HepG2 (cell line): Measurements from ENCODE around the gene AGAP1. TPM values are rescaled to one million over a fixed set of nuclear protein-coding genes. Genes with fewer than 3 reads are reported as not detected.

Experiments used
- ATF7-NPFF ChIP-seq: sonication (generic); formaldehyde crosslinking; IDR thresholded peaks from 2 replicates; pipeline ENCODE4 v1.8.1; 2023; ENCODE audit warnings: mild to moderate bottlenecking, low read depth, missing genetic modification reagents, moderate library complexity
- ELF3 ChIP-seq: IDR thresholded peaks from 2 replicates; pipeline ENCODE4 v1.6.1; 2016; ENCODE audit warnings: missing genetic modification reagents, missing compliant biosample characterization
- GFI1 ChIP-seq: sonication (generic); formaldehyde crosslinking; IDR thresholded peaks from 2 replicates; pipeline ENCODE4 v1.5.0; 2020; ENCODE audit warnings: missing genetic modification reagents, mild to moderate bottlenecking, borderline replicate concordance
- MXI1 ChIP-seq: IDR thresholded peaks from 3 replicates; pipeline ENCODE4 v1.6.1; 2012; ENCODE audit warnings: low read depth, low read length, inconsistent platforms, borderline replicate concordance
- MYC ChIP-seq: sonication (generic); formaldehyde crosslinking; IDR thresholded peaks from 2 replicates; pipeline ENCODE4 v1.9.0; 2021; ENCODE audit warnings: missing genetic modification reagents, borderline replicate concordance
- MZF1 ChIP-seq: sonication (generic); formaldehyde crosslinking; IDR thresholded peaks from 2 replicates; pipeline ENCODE4 v1.8.1; 2023; ENCODE audit warnings: mild to moderate bottlenecking, missing genetic modification reagents, borderline replicate concordance
- NFYB ChIP-seq: sonication (generic); formaldehyde crosslinking; IDR thresholded peaks from 2 replicates; pipeline ENCODE4 v1.4.0; 2020; ENCODE audit warnings: missing genetic modification reagents
- XRCC5 ChIP-seq: fragments of 200-400 bp; formaldehyde crosslinking; optimal IDR thresholded peaks from 2 replicates; pipeline ENCODE3; 2017; ENCODE audit warnings: mild to moderate bottlenecking, low read length
- ZNF337 ChIP-seq: sonication (generic); formaldehyde crosslinking; IDR thresholded peaks from 2 replicates; pipeline ENCODE4 v1.5.1; 2020; ENCODE audit warnings: missing genetic modification reagents, low read depth, mild to moderate bottlenecking, borderline replicate concordance
- ZNF34 ChIP-seq: sonication (generic); formaldehyde crosslinking; IDR thresholded peaks from 2 replicates; pipeline ENCODE4 v1.4.0; 2020; ENCODE audit warnings: mild to moderate bottlenecking, missing genetic modification reagents, borderline replicate concordance
- ZNF766 ChIP-seq: sonication (generic); formaldehyde crosslinking; IDR thresholded peaks from 2 replicates; pipeline ENCODE4 v1.5.0; 2020; ENCODE audit warnings: missing genetic modification reagents, borderline replicate concordance
- polyA plus RNA-seq, 8 experiments: library from polyadenylated mRNA; depleted of rRNA in 3 of 8; stranded (reverse) in 7 of 8; unstranded in 1 of 8; fragments of >200 nt; fragmentation: Illumina TruSeq in 4 of 8; extraction: Trizol in 4 of 8; gene quantifications; 2 replicates each; pipeline versions ENCODE4 v1.2.1 to v1.2.3, GENCODE V29; 2011 to 2016; ENCODE audit warnings: low read depth in 4 of 8, missing spikeins in 1 of 8, mixed read lengths in 1 of 8; ENCODE audit not compliant: insufficient read depth in 1 of 8
- total RNA-seq, 5 experiments: library from RNA; depleted of rRNA; stranded (reverse); fragments of >200 nt; fragmentation: Illumina TruSeq; extraction: Trizol; gene quantifications; 2 replicates each; pipeline ENCODE4 v1.2.3, GENCODE V29; 2016; ENCODE audit warnings: low read depth in 1 of 5
- TF ChIP-seq, protein P1 (sequence below): sonication (generic); formaldehyde crosslinking; IDR thresholded peaks from 2 replicates; pipeline ENCODE4 v1.4.0; 2020; ENCODE audit warnings: missing genetic modification reagents, low read depth, mild to moderate bottlenecking, borderline replicate concordance
- TF ChIP-seq, protein P2 (sequence below): sonication (generic); formaldehyde crosslinking; IDR thresholded peaks from 2 replicates; pipeline ENCODE4 v1.4.0; 2020; ENCODE audit warnings: missing genetic modification reagents
- TF ChIP-seq, protein P3 (sequence below): sonication (generic); formaldehyde crosslinking; IDR thresholded peaks from 2 replicates; pipeline ENCODE4 v1.4.0; 2020; ENCODE audit warnings: missing genetic modification reagents
- TF ChIP-seq, protein P4 (sequence below): sonication (generic); formaldehyde crosslinking; IDR thresholded peaks from 2 replicates; pipeline ENCODE4 v1.5.0; 2020; ENCODE audit warnings: mild to moderate bottlenecking, missing genetic modification reagents, borderline replicate concordance
- TF ChIP-seq, protein P5 (sequence below): sonication (generic); formaldehyde crosslinking; IDR thresholded peaks from 2 replicates; pipeline ENCODE4 v1.4.0; 2020; ENCODE audit warnings: mild to moderate bottlenecking, low read depth, missing genetic modification reagents
- TF ChIP-seq, protein P6 (sequence below): IDR thresholded peaks from 2 replicates; pipeline ENCODE4 v1.6.1; 2016; ENCODE audit warnings: missing compliant biosample characterization, missing genetic modification reagents, borderline replicate concordance
- TF ChIP-seq, protein P7 (sequence below): IDR thresholded peaks from 2 replicates; pipeline ENCODE4 v1.6.1; 2016; ENCODE audit warnings: low read depth, borderline replicate concordance

Gene AGAP1
- total and polyA plus RNA-seq, 2 of the 13 experiments (the other 11 are each of a cell fraction or from before 2014, with no cell fraction given): 21.2 to 32.7 TPM

DNA sequence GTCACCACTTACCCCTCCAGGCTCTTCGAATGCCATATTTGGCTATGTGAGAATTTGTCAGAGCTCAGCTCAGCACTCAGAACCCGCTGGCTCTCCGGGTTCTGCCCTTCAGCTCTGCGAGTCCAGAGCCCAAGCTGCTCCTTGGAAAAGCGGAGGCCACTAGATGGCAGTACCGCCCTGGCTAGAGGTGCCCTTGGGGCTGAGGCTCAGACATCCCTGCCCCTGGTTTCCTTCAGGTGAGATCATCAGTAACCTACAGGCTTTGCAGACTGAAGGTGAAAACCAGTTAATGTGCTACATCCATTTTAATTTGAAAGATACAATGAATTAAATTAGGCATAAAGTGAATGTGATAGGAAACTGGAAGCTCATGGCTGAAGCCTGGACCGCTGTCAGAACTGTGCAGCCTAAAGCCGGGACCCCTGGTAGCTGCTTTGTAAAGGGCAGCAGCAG is 285.6 kb downstream of the AGAP1 start (continued):
- TF ChIP-seq, protein P1, sequence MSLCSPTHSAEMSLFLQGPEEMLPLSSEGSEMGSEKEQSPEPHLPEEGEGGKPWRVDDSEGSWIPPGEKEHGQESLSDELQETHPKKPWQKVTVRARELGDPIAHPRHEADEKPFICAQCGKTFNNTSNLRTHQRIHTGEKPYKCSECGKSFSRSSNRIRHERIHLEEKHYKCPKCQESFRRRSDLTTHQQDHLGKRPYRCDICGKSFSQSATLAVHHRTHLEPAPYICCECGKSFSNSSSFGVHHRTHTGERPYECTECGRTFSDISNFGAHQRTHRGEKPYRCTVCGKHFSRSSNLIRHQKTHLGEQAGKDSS (CRISPR knock-in tag): peak; percentile 51; the same call in 1 of the 2 replicates
- TF ChIP-seq GFI1 (CRISPR knock-in tag) (0 out of 2 replicates have a peak, but pooled peaks have one; percentile 36), XRCC5 (peak; percentile 90), MYC (CRISPR knock-in tag) (peak; percentile 41; the same call in 1 of the 2 replicates), ATF7-NPFF (0 out of 2 replicates have a peak, but pooled peaks have one; percentile 48), ZNF34 (CRISPR knock-in tag) (no peak), ZNF337 (no peak), NFYB (CRISPR knock-in tag) (no peak), ZNF766 (CRISPR knock-in tag) (no peak), MZF1 (CRISPR knock-in tag) (no peak), ELF3 (CRISPR knock-in tag) (peak; percentile 62), MXI1 (no peak)
- TF ChIP-seq, protein P2, sequence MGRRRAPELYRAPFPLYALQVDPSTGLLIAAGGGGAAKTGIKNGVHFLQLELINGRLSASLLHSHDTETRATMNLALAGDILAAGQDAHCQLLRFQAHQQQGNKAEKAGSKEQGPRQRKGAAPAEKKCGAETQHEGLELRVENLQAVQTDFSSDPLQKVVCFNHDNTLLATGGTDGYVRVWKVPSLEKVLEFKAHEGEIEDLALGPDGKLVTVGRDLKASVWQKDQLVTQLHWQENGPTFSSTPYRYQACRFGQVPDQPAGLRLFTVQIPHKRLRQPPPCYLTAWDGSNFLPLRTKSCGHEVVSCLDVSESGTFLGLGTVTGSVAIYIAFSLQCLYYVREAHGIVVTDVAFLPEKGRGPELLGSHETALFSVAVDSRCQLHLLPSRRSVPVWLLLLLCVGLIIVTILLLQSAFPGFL (CRISPR knock-in tag): 0 out of 2 replicates have a peak, but pooled peaks have one; percentile 83
- TF ChIP-seq, protein P3, sequence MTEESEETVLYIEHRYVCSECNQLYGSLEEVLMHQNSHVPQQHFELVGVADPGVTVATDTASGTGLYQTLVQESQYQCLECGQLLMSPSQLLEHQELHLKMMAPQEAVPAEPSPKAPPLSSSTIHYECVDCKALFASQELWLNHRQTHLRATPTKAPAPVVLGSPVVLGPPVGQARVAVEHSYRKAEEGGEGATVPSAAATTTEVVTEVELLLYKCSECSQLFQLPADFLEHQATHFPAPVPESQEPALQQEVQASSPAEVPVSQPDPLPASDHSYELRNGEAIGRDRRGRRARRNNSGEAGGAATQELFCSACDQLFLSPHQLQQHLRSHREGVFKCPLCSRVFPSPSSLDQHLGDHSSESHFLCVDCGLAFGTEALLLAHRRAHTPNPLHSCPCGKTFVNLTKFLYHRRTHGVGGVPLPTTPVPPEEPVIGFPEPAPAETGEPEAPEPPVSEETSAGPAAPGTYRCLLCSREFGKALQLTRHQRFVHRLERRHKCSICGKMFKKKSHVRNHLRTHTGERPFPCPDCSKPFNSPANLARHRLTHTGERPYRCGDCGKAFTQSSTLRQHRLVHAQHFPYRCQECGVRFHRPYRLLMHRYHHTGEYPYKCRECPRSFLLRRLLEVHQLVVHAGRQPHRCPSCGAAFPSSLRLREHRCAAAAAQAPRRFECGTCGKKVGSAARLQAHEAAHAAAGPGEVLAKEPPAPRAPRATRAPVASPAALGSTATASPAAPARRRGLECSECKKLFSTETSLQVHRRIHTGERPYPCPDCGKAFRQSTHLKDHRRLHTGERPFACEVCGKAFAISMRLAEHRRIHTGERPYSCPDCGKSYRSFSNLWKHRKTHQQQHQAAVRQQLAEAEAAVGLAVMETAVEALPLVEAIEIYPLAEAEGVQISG (CRISPR knock-in tag): peak; percentile 27; the same call in 1 of the 2 replicates
- TF ChIP-seq, protein P4, sequence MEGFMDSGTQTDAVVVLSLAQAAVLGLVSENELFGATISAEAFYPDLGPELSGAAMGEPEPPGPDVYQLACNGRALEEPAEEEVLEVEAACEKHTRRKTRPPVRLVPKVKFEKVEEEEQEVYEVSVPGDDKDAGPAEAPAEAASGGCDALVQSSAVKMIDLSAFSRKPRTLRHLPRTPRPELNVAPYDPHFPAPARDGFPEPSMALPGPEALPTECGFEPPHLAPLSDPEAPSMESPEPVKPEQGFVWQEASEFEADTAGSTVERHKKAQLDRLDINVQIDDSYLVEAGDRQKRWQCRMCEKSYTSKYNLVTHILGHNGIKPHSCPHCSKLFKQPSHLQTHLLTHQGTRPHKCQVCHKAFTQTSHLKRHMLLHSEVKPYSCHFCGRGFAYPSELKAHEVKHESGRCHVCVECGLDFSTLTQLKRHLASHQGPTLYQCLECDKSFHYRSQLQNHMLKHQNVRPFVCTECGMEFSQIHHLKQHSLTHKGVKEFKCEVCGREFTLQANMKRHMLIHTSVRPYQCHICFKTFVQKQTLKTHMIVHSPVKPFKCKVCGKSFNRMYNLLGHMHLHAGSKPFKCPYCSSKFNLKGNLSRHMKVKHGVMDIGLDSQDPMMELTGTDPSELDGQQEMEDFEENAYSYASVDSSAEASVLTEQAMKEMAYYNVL: no peak
- TF ChIP-seq, protein P5, sequence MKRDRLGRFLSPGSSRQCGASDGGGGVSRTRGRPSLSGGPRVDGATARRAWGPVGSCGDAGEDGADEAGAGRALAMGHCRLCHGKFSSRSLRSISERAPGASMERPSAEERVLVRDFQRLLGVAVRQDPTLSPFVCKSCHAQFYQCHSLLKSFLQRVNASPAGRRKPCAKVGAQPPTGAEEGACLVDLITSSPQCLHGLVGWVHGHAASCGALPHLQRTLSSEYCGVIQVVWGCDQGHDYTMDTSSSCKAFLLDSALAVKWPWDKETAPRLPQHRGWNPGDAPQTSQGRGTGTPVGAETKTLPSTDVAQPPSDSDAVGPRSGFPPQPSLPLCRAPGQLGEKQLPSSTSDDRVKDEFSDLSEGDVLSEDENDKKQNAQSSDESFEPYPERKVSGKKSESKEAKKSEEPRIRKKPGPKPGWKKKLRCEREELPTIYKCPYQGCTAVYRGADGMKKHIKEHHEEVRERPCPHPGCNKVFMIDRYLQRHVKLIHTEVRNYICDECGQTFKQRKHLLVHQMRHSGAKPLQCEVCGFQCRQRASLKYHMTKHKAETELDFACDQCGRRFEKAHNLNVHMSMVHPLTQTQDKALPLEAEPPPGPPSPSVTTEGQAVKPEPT (CRISPR knock-in tag): 0 out of 2 replicates have a peak, but pooled peaks have one; percentile 50
- TF ChIP-seq, protein P6, sequence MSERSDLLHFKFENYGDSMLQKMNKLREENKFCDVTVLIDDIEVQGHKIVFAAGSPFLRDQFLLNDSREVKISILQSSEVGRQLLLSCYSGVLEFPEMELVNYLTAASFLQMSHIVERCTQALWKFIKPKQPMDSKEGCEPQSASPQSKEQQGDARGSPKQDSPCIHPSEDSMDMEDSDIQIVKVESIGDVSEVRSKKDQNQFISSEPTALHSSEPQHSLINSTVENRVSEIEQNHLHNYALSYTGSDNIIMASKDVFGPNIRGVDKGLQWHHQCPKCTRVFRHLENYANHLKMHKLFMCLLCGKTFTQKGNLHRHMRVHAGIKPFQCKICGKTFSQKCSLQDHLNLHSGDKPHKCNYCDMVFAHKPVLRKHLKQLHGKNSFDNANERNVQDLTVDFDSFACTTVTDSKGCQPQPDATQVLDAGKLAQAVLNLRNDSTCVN (CRISPR knock-in tag): 0 out of 2 replicates have a peak, but pooled peaks have one; percentile 18
- TF ChIP-seq, protein P7, sequence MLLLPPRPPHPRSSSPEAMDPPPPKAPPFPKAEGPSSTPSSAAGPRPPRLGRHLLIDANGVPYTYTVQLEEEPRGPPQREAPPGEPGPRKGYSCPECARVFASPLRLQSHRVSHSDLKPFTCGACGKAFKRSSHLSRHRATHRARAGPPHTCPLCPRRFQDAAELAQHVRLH (CRISPR knock-in tag): peak; percentile 43; the same call in 1 of the 2 replicates
